MCF 10A (cell line): ENCODE measurements around the gene CAMK1D. TPM values are rescaled to one million over a fixed set of nuclear protein-coding genes. Genes with fewer than 3 reads are reported as not detected.

Experiments used
- BruUV-seq: library from RNA; stranded (reverse); fragments of 400-500 nt; replicated peaks from 2 replicates; lab custom pipeline; 2021; lab: Mats Ljungman, UMichigan
- CTCF ChIA-PET: fragments of 300-600 bp; sonication (Branson Sonifier 250); formaldehyde crosslinking; extraction: SDS; loops from one replicate; lab custom pipeline; 2021; ENCODE audit warnings: antibody characterized with exemption, inconsistent platforms; lab: Yijun Ruan, JAX
- POLR2A ChIA-PET: fragments of 300-600, 350-650 bp; sonication (Branson Sonifier 250); formaldehyde crosslinking; extraction: SDS; loops from one replicate; lab custom pipeline; 2020; ENCODE audit warnings: antibody characterized with exemption, inconsistent platforms; lab: Yijun Ruan, JAX
- DNase-seq: peaks from one replicate; pipeline ENCODE4 v3.0.0-alpha.2; 2018; ENCODE audit not compliant: unreplicated experiment
- H3K27ac Mint-ChIP-seq: one replicate; pipeline ENCODE4 v1.8.0; 2022; ENCODE audit warnings: mild to moderate bottlenecking, low read depth, mixed read lengths; ENCODE audit not compliant: unreplicated experiment
- H3K27me3 Mint-ChIP-seq: one replicate; pipeline ENCODE4 v1.8.0; 2022; ENCODE audit warnings: mixed read lengths; ENCODE audit not compliant: insufficient read depth, unreplicated experiment
- H3K36me3 Mint-ChIP-seq: one replicate; pipeline ENCODE4 v1.8.0; 2022; ENCODE audit warnings: mild to moderate bottlenecking, moderate library complexity, mixed read lengths; ENCODE audit not compliant: insufficient read depth, unreplicated experiment
- H3K4me1 Mint-ChIP-seq: one replicate; pipeline ENCODE4 v1.8.0; 2022; ENCODE audit warnings: mixed read lengths; ENCODE audit not compliant: insufficient read depth, unreplicated experiment
- H3K4me3 Mint-ChIP-seq: one replicate; pipeline ENCODE4 v1.8.0; 2022; ENCODE audit warnings: mild to moderate bottlenecking, moderate library complexity, mixed read lengths; ENCODE audit not compliant: unreplicated experiment
- H3K9me3 Mint-ChIP-seq: one replicate; pipeline ENCODE4 v1.8.0; 2022; ENCODE audit warnings: mixed read lengths; ENCODE audit not compliant: unreplicated experiment
- intact Hi-C: fragments of 100-400 bp; cut with micrococcal nuclease; formaldehyde crosslinking; loops from 2 replicates; pipeline ENCODE4 v1.14.1; 2022
- total RNA-seq: library from RNA; stranded (reverse); gene quantifications from 2 replicates; pipeline ENCODE4 v1.2.3, GENCODE V29; 2022
- TF ChIP-seq, protein P1 (sequence below): fragments of 200-600 bp; IDR thresholded peaks from one replicate; pipeline ENCODE4 v1.8.0; 2022; ENCODE audit warnings: antibody characterized with exemption, mild to moderate bottlenecking; ENCODE audit not compliant: unreplicated experiment

The CAMK1D gene
- total RNA-seq, 1 experiment from 2014 or later = 1.7 TPM

DNA sequence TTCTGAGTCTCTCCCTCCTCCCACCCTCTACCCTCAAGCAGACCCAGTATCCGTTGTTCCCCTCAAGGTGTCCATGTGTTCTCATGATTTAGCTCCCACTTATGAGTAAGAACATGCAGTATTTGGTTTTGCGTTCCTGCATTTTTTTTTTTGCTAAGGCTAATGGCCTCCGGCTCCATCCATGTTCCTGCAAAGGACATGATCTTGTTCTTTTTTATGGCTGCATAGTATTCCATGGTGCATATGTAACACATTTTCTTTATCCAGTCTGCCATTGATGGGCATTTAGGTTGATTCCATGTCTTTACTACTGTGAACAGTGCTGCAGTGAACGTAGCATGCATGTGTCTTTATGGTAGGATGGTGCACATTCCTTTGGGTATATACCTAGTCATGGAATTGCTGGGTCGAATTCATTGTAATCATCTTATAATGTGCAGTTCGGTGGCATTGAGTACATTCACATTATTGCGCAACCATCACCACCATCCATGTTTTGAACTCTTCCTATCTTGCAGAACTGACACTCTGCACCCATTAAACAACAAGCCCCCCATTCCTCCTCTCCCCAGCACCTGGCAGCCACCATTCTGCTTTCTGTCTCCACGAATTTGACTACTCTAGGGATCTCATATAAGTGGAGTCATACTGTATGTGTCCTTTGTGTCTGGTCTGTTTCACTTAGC lies 125.5 kb downstream of the CAMK1D start:
- POLR2A ChIA-PET = no interaction called here
- Mint-ChIP-seq H3K27ac (no peak overlapping the region), H3K9me3 (peaks cover 7% of the 10 kb centered on the region), H3K36me3 (no peaks in the 10 kb centered on the region), H3K27me3 (peaks cover 11% of the 10 kb centered on the region), H3K4me3 (no peak overlapping the region), H3K4me1 (no peaks in the 10 kb centered on the region)
- DNase-seq = no peak
- intact Hi-C loops = no loop called here
- no TSS peak for BruUV-seq
- CTCF ChIA-PET = no interaction called here
- TF ChIP-seq, protein P1, sequence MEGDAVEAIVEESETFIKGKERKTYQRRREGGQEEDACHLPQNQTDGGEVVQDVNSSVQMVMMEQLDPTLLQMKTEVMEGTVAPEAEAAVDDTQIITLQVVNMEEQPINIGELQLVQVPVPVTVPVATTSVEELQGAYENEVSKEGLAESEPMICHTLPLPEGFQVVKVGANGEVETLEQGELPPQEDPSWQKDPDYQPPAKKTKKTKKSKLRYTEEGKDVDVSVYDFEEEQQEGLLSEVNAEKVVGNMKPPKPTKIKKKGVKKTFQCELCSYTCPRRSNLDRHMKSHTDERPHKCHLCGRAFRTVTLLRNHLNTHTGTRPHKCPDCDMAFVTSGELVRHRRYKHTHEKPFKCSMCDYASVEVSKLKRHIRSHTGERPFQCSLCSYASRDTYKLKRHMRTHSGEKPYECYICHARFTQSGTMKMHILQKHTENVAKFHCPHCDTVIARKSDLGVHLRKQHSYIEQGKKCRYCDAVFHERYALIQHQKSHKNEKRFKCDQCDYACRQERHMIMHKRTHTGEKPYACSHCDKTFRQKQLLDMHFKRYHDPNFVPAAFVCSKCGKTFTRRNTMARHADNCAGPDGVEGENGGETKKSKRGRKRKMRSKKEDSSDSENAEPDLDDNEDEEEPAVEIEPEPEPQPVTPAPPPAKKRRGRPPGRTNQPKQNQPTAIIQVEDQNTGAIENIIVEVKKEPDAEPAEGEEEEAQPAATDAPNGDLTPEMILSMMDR = no peak

DNA sequence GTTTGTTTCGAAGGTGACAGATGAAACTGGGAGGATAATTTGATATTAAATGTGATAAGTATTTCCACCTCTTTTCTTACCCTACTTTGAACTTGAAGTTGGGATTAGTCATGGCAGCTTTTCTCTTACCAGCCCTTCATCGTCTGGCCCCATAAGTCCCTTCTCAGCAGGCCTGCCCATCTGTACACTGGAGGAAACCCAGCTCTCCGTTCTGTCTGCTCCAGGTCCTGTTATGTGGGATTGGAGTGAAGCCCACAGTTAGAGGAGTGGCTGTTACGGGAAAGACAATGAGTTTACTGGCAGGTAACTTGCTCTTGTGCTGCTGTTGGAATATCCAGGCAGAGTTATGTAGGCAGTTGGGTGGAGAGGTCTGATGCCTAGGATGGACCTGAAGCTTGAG lies 127.3 kb downstream of the CAMK1D start:
- no peaks in the 10 kb centered on the region for H3K36me3 Mint-ChIP-seq
- H3K9me3 Mint-ChIP-seq = peaks cover 15% of the 10 kb centered on the region
- POLR2A ChIA-PET = interaction anchor here (0.6 to 0.7 kb wide), 2 partner anchors 27 to 248 kb away, joined by 3 read pairs; no protein-coding TSS in a partner anchor
- H3K4me3 Mint-ChIP-seq = no peak overlapping the region
- no TSS peak for BruUV-seq
- no peak for DNase-seq
- H3K4me1 Mint-ChIP-seq = no peaks in the 10 kb centered on the region
- intact Hi-C loops = no loop called here
- CTCF ChIA-PET = interaction anchor here (0.7 kb wide), 1 partner anchor 31 kb away, joined by 3 read pairs; no protein-coding TSS in a partner anchor
- H3K27me3 Mint-ChIP-seq = no peaks in the 10 kb centered on the region
- H3K27ac Mint-ChIP-seq = no peak overlapping the region
- TF ChIP-seq, protein P1 = no peak

DNA sequence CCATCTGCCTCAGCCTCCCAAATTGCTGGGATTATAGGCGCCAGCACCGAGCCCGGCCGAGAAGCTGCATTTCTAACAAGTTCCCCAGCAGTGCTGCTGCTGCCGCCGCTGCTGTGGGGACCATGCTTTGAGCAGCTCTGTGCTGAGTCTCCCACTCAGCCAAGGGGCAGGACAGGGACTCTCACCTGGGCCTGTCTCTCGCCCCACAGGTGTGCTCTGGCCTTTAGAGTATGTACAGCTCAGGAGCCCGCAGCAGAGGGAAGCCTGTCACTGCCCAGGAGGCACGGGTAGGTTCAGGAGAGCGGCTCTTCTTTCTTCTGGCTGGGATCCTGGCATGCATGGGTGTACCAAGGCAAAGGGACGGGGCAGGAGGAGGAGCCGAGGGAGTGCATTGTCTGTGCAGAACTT lies 130.1 kb downstream of the CAMK1D start:
- Mint-ChIP-seq H3K4me1 (no peaks in the 10 kb centered on the region), H3K27me3 (no peaks in the 10 kb centered on the region), H3K9me3 (peaks cover 15% of the 10 kb centered on the region), H3K27ac (no peak overlapping the region), H3K36me3 (no peaks in the 10 kb centered on the region), H3K4me3 (no peak overlapping the region)
- POLR2A ChIA-PET = no interaction called here
- CTCF ChIA-PET = no interaction called here
- TF ChIP-seq, protein P1 = no peak
- DNase-seq = no peak
- intact Hi-C loops = no loop called here
- no TSS peak for BruUV-seq

DNA sequence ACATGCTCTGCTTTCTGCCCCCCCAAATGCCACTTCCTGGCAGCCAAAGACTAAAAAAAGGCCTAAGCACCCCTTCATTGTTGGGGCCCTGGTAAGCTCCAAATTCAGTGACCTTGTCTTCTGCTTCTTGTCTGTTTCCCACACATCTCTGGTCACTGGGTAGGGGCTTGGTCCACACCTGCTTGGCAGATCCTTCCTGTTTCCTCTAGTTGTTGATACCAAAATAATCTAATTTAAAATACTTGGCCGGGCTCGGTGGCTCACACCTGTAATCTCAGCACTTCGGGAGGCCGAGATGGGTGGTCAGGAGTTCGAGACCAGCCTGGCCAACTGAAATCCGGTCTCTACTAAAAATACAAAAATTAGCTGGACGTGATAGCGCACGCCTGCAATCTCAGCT lies 130.6 kb downstream of the CAMK1D start:
- Mint-ChIP-seq H3K4me1 (no peaks in the 10 kb centered on the region), H3K9me3 (peaks cover 15% of the 10 kb centered on the region), H3K27ac (no peak overlapping the region), H3K27me3 (no peaks in the 10 kb centered on the region), H3K4me3 (no peak overlapping the region), H3K36me3 (no peaks in the 10 kb centered on the region)
- BruUV-seq = no TSS peak
- intact Hi-C loops = no loop called here
- ChIA-PET POLR2A (interaction anchor here (0.6 kb wide), 1 partner anchor 191 kb away, joined by 3 read pairs; no protein-coding TSS in a partner anchor), CTCF (interaction anchor here (0.7 kb wide), 1 partner anchor 16 kb away, joined by 3 read pairs; no protein-coding TSS in a partner anchor)
- no peak for DNase-seq
- TF ChIP-seq, protein P1 = no peak
